HL-60 (cell line): ENCODE results near the gene TAOK2.

Experiments
- DNase-seq, 2 experiments: peaks; one replicate each; pipeline ENCODE4 v3.0.0-alpha.2; 2010 to 2020; ENCODE audit warnings: low read depth in 1 of 2, low spot score in 1 of 2
- H3K27ac ChIP-seq: fragments of 250-450 bp; sonication (Bioruptor Pico); replicated peaks from 2 replicates; pipeline ENCODE4 v1.5.1; 2020; ENCODE audit warnings: mild to moderate bottlenecking, moderate library complexity
- H3K27me3 ChIP-seq: fragments of 250-450 bp; sonication (Bioruptor Pico); 2 replicates; pipeline ENCODE4 v1.5.1; 2021; ENCODE audit warnings: mild to moderate bottlenecking, moderate library complexity; ENCODE audit not compliant: insufficient read depth, poor library complexity, severe bottlenecking
- H3K4me3 ChIP-seq: replicated peaks from 2 replicates; pipeline ENCODE4 v1.5.1; 2011; ENCODE audit warnings: mild to moderate bottlenecking, control low read depth, low read length; ENCODE audit not compliant: insufficient read depth
- GABPA ChIP-seq: IDR thresholded peaks from 2 replicates; pipeline ENCODE4 v1.6.1; 2012; ENCODE audit warnings: low read depth
- POLR2AphosphoS5 ChIP-seq: IDR thresholded peaks from 2 replicates; pipeline ENCODE4 v1.6.1; 2012; ENCODE audit warnings: low read depth
- REST ChIP-seq: IDR thresholded peaks from 2 replicates; pipeline ENCODE4 v1.6.1; 2012; ENCODE audit warnings: low read depth; ENCODE audit not compliant: insufficient replicate concordance
- SPI1 ChIP-seq: IDR thresholded peaks from 2 replicates; pipeline ENCODE4 v1.6.1; 2012; ENCODE audit warnings: low read depth, mild to moderate bottlenecking, borderline replicate concordance
- TF ChIP-seq, protein P1 (sequence below): IDR thresholded peaks from one replicate; pipeline ENCODE4 v1.5.1; 2011; ENCODE audit warnings: low read length, control low read depth, inconsistent platforms; ENCODE audit not compliant: insufficient read depth

The TAOK2 gene

GRCh38 chr16:30009085-30009862 is 35.6 kb downstream of the TAOK2 start:
- TF ChIP-seq SPI1 = no peak
- TF ChIP-seq, protein P1, sequence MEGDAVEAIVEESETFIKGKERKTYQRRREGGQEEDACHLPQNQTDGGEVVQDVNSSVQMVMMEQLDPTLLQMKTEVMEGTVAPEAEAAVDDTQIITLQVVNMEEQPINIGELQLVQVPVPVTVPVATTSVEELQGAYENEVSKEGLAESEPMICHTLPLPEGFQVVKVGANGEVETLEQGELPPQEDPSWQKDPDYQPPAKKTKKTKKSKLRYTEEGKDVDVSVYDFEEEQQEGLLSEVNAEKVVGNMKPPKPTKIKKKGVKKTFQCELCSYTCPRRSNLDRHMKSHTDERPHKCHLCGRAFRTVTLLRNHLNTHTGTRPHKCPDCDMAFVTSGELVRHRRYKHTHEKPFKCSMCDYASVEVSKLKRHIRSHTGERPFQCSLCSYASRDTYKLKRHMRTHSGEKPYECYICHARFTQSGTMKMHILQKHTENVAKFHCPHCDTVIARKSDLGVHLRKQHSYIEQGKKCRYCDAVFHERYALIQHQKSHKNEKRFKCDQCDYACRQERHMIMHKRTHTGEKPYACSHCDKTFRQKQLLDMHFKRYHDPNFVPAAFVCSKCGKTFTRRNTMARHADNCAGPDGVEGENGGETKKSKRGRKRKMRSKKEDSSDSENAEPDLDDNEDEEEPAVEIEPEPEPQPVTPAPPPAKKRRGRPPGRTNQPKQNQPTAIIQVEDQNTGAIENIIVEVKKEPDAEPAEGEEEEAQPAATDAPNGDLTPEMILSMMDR = no peak
- no peak for TF ChIP-seq GABPA
- no peak for TF ChIP-seq POLR2AphosphoS5
- no peak for TF ChIP-seq REST
- Histone ChIP-seq H3K27me3 (no peaks in the 10 kb centered on the region), H3K4me3 (no peak overlapping the region), H3K27ac (no peak overlapping the region)
- DNase-seq = no peak

DNA sequence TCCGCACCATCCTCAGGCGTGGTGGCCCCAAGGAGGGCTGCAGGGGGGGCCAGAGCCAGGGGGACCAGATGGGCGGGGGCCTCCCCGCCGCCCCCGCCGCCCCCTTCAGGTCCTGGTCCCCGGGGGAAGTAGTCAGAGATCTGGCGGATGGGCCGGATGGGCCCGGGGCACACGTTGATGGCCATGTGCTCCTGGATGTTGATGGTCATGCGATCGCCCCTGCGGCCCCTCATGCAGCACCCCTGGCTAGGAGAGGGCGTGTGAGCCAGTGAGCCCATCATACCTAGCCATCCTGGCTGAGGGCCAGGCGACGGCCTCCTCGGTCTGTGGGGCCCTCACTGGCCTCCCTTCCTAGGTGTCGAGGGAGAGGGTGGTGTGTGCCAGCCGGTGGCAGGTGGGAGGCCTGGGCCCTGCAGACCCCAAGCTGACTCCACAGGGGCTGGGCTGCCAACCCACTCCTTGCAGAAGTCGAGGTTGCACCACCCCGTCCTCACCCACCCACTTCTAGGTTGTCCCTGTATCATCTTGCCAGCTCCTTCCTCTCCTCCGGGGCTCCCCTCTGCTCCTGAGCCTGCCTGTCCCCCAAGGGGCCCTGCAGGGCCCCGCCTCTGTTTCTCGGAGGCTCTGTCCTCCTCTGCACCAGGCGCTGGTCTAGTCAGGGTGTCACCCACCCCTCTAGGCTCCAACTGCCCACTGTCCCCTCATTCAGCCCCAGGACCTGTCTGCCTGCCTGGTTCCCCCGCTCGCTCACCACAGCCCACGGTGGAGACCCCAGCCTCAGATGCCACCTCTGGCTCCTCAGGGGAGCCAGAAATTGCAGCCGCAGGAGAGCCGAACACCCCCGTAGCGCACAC is 36.5 kb downstream of the TAOK2 start:
- Histone ChIP-seq H3K27me3 (no peaks in the 10 kb centered on the region), H3K27ac (no peak overlapping the region), H3K4me3 (peak overlapping the region; percentile 64)
- no peak for DNase-seq
- TF ChIP-seq POLR2AphosphoS5 = no peak
- TF ChIP-seq, protein P1 = no peak
- TF ChIP-seq SPI1 = no peak
- no peak for TF ChIP-seq REST
- TF ChIP-seq GABPA = no peak

GRCh38 chr16:30010844-30011713 is 37.4 kb downstream of the TAOK2 start, which contains the start of gene DOC2A:
Gene DOC2A, minus strand, starts transcription at chr16:30011027. Its CDS starts 805 bp downstream, at chr16:30010222.
- H3K4me3 ChIP-seq = peak within 1 kb of the TSS; percentile 64
- H3K27ac ChIP-seq = no peak within 1 kb of the TSS
- DNase-seq = peak; percentile 28 to 81
- H3K27me3 ChIP-seq = no peaks in the 10 kb centered on the region
- TF ChIP-seq REST (no peak), POLR2AphosphoS5 (no peak), SPI1 (no peak), GABPA (no peak)
- TF ChIP-seq, protein P1 = no peak
